PFSK-1 (cell line): Measurements from ENCODE around the gene ZNF765.

Source experiments
- FOXP2 ChIP-seq: optimal IDR thresholded peaks from 2 replicates; pipeline ENCODE3; 2011; ENCODE audit warnings: borderline replicate concordance, control low read depth, inconsistent platforms; ENCODE audit not compliant: insufficient read depth; ENCODE audit errors: extremely low read length, extremely low read depth
- POLR2AphosphoS5 ChIP-seq: IDR thresholded peaks from 2 replicates; pipeline ENCODE4 v1.6.1; 2012; ENCODE audit warnings: low read depth, mild to moderate bottlenecking, control low read depth, low read length, moderate library complexity
- REST ChIP-seq, 2 experiments: IDR thresholded peaks; 2 replicates each; pipeline versions ENCODE4 v1.6.1 to v1.8.0; 2011 to 2012; ENCODE audit warnings: low read depth in 2 of 2, low read length in 2 of 2, control low read depth in 1 of 2, inconsistent platforms in 1 of 2, mild to moderate bottlenecking in 1 of 2, moderate library complexity in 1 of 2; ENCODE audit not compliant: insufficient read depth in 1 of 2
- SIN3A ChIP-seq: IDR thresholded peaks from 2 replicates; pipeline ENCODE4 v1.6.1; 2012; ENCODE audit warnings: mild to moderate bottlenecking, low read length, moderate library complexity, borderline replicate concordance; ENCODE audit not compliant: insufficient read depth
- TAF1 ChIP-seq: IDR thresholded peaks from 2 replicates; pipeline ENCODE4 v1.6.1; 2012; ENCODE audit warnings: low read length, control low read depth, borderline replicate concordance; ENCODE audit not compliant: insufficient read depth

Gene ZNF765

GRCh38 chr19:53396525-53396868 is 1.5 kb downstream of the ZNF765 start:
- no peak for TF ChIP-seq SIN3A
- TF ChIP-seq POLR2AphosphoS5 = no peak

- TF ChIP-seq FOXP2 (no peak), POLR2AphosphoS5 (no peak), SIN3A (no peak), TAF1 (no peak), REST (IDR thresholded peaks at IDR 0.05; ENCODE audit: insufficient read depth in 1 of 2, low read depth in 2 of 2, low read length in 2 of 2) (no peak)
Observed at GRCh38 chr19:53409505-53410204, 14.7 kb downstream of the ZNF765 start.

GRCh38 chr19:53422551-53422950 is 27.6 kb downstream of the ZNF765 start:
- TF ChIP-seq FOXP2 (no peak), POLR2AphosphoS5 (no peak), SIN3A (no peak), REST (IDR thresholded peaks at IDR 0.05; ENCODE audit: insufficient read depth in 1 of 2, low read depth in 2 of 2, low read length in 2 of 2) (no peak), TAF1 (no peak)

GRCh38 chr19:53424968-53425597 is 30.1 kb downstream of the ZNF765 start:
- TF ChIP-seq TAF1 (no peak), POLR2AphosphoS5 (no peak), REST (IDR thresholded peaks at IDR 0.05; ENCODE audit: insufficient read depth in 1 of 2, low read depth in 2 of 2, low read length in 2 of 2) (no peak), SIN3A (no peak), FOXP2 (no peak)

- peak; percentile 83 for TF ChIP-seq POLR2AphosphoS5
- peak; percentile 76 for TF ChIP-seq TAF1
- TF ChIP-seq REST (IDR thresholded peaks at IDR 0.05; ENCODE audit: insufficient read depth in 1 of 2, low read depth in 2 of 2, low read length in 2 of 2) = no peak
Observed at GRCh38 chr19:53431399-53432087, 36.6 kb downstream of the ZNF765 start, which contains the start of gene ZNF761. TSS of gene ZNF761 (plus strand) at chr19:53431984. CDS start at chr19:53447269, 15,285 bp downstream.
